H54 (cell line): Measurements from ENCODE around the gene MTHFR.
"Not testable (repeated sequence)": the region's sequence is repeated elsewhere in the genome, so short reads cannot be mapped to it uniquely, and the experiment has no call there.

ENCODE experiments used
- DNase-seq: peaks from one replicate; pipeline ENCODE4 v3.0.0; 2011; ENCODE audit warnings: low spot score, mixed read lengths; ENCODE audit not compliant: insufficient read length
- FAIRE-seq: peaks from 3 replicates; lab custom pipeline; 2011; peaks lifted over from hg19 to GRCh38; lab: Jason Lieb, UNC
- POLR2A ChIP-seq: IDR thresholded peaks from 2 replicates; pipeline ENCODE4 v1.6.1; 2011; ENCODE audit warnings: low read depth, mild to moderate bottlenecking, low read length

The MTHFR gene

GRCh38 chr1:11817192-11817591 lies 11.4 kb upstream of the MTHFR start:
- no peak for DNase-seq
- no peak for FAIRE-seq
- no peak for TF ChIP-seq POLR2A

- no peak for TF ChIP-seq POLR2A
Observed at GRCh38 chr1:11813021-11813420, 7.3 kb upstream of the MTHFR start.

GRCh38 chr1:11807133-11807532 lies 1.4 kb upstream of the MTHFR start:
- TF ChIP-seq POLR2A: no peak
- DNase-seq: no peak
- no peak for FAIRE-seq

More at GRCh38 chr1:11813021-11813420, 7.3 kb upstream of the MTHFR start:
- DNase-seq (no peak), FAIRE-seq (no peak)

GRCh38 chr1:11806307-11806936 lies 658 bp upstream of the MTHFR start:
- TF ChIP-seq POLR2A: no peak
- DNase-seq: no peak
- FAIRE-seq: no peak

GRCh38 chr1:11804666-11805421 lies 920 bp downstream of the MTHFR start:
- no peak for DNase-seq
- FAIRE-seq: no peak
- TF ChIP-seq POLR2A: no peak

GRCh38 chr1:11803924-11804665 lies 1.7 kb downstream of the MTHFR start:
- not testable (repeated sequence) for DNase-seq, FAIRE-seq

GRCh38 chr1:11802973-11803885 lies 2.5 kb downstream of the MTHFR start:
- no peak for DNase-seq
- FAIRE-seq: no peak
- TF ChIP-seq POLR2A: peak; percentile 20; the same call in 1 of the 2 replicates

GRCh38 chr1:11802616-11802972 lies 3.2 kb downstream of the MTHFR start:
- no peak for FAIRE-seq
- TF ChIP-seq POLR2A: no peak
- no peak for DNase-seq

GRCh38 chr1:11800756-11801433 lies 4.9 kb downstream of the MTHFR start:
- DNase-seq: no peak
- FAIRE-seq: no peak

GRCh38 chr1:11800391-11800755 lies 5.4 kb downstream of the MTHFR start:
- FAIRE-seq (no peak), DNase-seq (no peak)
- no peak for TF ChIP-seq POLR2A

More at GRCh38 chr1:11800756-11801433, 4.9 kb downstream of the MTHFR start:
- TF ChIP-seq POLR2A: no peak

- TF ChIP-seq POLR2A: no peak
- DNase-seq (no peak), FAIRE-seq (no peak)
Observed at GRCh38 chr1:11799896-11800295, 5.9 kb downstream of the MTHFR start.

- FAIRE-seq (no peak), DNase-seq (no peak)
- no peak for TF ChIP-seq POLR2A
Observed at GRCh38 chr1:11799099-11799498, 6.7 kb downstream of the MTHFR start.
